Dedifferentiated amniotic fluid mesenchymal stem cell (primary cell): ENCODE measurements around the gene CYP2A7.
"Not testable (repeated sequence)": the region's sequence is repeated elsewhere in the genome, so short reads cannot be mapped to it uniquely, and the experiment has no call there.

Source experiments
- DNase-seq: peaks from one replicate; pipeline ENCODE4 v3.0.0-alpha.2; 2016; ENCODE audit errors: extremely low spot score

CYP2A7 gene

GRCh38 chr19:40842997-40843652, 38.9 kb downstream of the CYP2A7 start:
- not testable (repeated sequence) for DNase-seq

DNA sequence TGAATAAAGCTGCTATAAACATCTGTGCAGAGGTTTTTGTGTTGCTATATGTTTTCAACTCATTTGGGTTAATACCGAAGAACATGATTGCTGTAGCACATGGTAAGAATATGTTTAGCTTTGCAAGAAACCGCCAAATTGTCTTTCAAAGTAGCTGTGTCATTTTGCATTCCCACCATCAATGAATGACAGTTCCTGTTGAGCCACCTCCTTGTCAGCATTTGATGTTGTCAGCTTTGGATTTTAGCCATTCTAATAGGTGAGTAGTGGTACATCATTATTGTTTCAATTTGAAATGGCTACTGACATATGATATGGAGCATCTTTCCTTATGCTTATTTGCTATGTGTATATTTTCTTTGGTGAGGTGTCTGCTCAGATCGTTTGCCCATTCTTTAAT, 40.0 kb downstream of the CYP2A7 start:
- DNase-seq, result not testable (repeated sequence)

GRCh38 chr19:40838477-40838876, 43.6 kb downstream of the CYP2A7 start:
- DNase-seq, result not testable (repeated sequence)

DNA sequence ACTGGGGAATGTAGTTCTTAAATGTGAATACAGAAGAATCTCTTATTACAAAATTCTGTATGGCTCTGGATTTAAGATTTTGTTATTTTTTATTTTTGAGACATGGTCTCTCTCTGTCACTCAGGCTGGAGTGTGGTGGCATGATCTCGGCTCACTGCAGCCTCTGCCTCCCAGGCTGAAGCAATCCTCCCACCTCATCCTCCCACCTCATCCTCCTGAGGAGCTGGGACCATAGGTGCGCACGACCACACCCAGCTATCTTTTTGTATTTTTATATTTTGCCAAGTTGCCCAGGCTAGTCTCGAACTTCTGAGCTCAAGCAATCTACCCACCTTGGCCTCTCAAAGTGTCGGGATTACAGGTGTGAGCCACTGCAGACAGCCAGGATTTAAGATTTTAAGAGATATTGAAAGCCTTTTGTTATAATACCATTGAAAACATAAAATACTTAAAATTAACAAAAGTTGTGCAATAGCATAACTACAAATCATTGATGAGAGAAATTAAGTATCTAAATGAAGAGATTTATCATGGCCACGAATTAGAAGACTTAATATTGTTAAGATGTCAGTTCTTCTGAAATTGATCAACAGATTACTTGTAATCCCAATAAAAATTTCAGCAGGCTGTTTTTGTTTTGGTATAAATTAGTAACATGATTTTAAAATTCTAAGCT, 45.1 kb downstream of the CYP2A7 start:
- DNase-seq, result no peak

DNA sequence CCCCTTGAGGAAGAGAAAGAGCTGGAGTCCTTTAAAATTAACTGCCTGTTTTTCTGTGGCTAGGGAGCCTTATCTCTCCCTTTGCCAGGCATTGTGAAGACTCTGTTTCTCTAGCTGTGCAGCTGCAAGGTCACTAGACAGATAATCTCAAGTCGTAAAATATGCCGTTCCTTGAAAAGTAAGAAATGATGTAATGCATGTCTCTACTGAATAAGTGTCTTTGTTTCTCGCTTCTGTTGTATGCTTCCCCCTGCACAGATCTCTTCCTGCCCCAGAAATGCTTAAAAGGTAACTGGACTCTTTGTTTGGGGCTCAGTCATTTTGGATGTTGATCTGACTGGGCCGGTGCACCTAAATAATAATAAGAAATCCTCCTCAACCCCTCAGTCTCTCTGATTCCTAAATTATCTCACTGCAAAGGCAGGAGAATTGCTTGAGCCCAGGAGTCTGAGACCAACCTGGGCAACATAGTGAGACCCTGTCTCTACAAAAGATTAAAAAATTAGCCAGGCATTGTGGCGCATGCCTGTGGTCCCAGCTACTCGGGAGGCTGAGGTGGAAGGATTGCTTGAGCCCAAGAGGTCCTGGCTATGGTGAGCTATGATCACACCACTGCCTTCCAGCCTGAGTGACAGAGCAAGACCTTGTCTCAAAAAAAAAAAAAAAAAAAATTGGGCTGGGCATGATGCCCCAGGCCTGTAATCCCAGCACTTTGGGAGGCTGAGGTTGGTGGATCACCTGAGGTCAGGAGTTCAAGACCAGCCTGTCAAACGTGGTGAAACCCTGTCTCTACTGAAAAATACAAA, 48.1 kb downstream of the CYP2A7 start:
- not testable (repeated sequence) for DNase-seq

DNA sequence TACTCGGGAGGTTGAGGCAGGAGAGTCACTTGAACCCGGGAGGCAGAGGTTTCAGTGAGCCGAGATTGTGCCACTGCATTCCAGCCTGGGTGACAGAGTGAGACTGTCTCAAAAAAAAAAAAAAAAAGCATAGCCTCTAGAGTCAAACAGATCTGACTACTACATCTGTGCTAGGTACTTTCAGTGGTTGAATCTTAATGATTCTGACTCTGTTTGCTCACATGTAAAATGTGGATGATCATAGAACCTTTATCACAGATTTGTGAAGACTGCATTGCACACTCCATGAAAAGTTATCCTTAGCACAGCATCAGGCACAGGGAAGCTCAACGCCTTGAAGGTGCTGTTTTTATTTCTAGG, 49.6 kb downstream of the CYP2A7 start:
- not testable (repeated sequence) for DNase-seq

GRCh38 chr19:40831502-40832430, 50.3 kb downstream of the CYP2A7 start:
- peak; percentile 97 for DNase-seq

- not testable (repeated sequence) for DNase-seq
Observed at GRCh38 chr19:40830741-40831140, 51.3 kb downstream of the CYP2A7 start.

DNA sequence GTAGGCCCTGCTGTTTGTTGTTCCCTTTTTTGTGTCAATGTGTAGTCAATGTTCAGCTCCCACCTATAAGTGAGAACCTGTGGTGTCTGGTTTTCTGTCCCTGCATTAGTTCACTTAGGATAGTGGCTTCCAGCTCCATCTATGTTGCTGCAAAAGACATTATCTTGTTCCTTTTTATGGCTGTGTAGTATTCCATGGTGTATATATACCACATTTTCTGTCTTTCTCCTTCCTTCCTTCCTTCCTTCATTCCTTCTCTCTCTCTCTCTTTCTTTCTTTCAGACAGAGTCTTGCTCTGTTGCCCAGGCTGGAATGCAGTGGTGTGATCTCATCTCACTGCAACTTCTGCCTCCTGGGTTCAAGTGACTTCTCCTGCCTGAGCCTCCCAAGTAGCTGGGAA, 52.8 kb downstream of the CYP2A7 start:
- no peak for DNase-seq

- no peak for DNase-seq
Observed at GRCh38 chr19:40827386-40828247, 54.4 kb downstream of the CYP2A7 start.

DNA sequence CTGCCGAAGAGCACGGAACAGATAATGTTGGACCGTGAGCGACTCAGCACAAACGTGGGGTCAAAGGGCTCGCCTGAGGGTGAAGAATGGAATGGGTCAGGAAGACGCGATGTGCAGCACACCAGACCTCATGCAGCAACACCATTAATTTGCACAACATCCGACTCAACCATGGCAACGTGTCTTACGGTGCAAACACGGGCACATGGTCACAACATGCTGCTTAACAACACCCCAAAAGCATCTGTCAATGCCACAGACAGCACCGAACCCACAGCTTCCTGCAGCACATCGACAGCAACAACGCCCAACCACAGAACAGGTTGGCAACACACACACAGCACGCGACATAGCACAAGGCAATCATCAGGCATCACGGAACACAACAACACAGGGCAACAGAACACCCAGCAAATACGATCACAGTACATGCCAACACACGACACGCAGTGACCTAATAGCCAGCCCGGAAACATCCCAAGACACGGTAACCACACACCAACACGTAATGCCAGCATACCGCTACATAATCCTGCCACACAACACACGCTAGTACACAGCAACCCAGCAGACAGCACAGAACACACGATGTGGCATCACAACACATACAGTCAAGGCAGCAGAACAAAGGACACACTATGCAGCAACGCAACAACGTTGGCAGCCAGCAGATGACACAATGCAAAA, 55.2 kb downstream of the CYP2A7 start:
- not testable (repeated sequence) for DNase-seq

DNA sequence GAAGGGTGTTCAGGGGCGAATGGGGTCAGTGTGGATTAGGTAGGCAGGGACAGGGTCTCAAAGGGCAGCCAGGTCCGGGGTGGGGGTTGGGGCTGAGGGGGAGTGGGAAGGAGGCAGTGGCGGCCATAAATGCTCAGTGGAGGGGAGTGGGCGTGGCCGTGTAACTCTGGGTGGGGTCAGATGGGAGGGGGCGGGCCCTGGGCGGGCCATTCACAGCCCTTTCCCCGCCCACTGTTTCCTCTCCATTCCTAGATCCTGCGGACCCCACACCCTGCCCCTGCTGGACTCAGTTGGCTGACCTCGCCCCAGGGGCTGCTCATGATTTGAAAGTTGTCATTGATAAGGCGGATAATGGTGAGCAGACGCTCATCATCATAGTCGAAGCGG, 55.7 kb downstream of the CYP2A7 start:
- DNase-seq, result not testable (repeated sequence)

DNA sequence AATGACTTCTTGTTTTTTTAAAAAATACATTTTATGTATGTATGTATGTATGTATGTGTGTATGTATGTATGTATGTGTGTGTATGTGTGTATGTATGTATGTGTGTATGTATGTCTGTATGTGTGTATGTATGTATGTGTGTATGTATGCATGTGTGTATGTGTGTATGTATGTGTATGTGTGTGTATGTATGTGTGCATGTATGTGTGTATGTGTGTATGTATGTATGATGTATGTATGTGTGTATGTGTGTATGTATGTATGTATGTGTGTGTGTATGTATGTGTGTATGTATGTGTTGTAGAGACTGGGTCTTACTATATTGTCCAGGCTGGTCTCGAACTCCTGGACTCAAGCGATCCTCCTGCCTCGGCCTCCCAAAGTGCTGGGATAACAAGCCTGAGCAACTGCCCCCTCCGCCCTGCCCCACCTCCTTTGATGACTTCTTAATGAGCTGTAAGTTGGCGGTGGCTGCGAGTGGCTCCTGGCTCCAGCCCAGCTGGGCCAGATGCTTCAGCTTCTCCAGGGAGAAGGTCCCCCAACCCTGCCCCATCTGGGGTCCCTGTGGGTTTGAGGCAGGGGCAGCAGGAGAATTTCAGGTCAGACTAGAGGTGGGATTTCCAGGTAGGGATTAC, 56.5 kb downstream of the CYP2A7 start:
- DNase-seq, result not testable (repeated sequence)
